Fibroblast of skin of back (primary cell): ENCODE results near the gene SGCA.

Experiments used
- DNase-seq: peaks from one replicate; pipeline ENCODE4 v3.0.0-alpha.2; 2013

The SGCA gene

DNA sequence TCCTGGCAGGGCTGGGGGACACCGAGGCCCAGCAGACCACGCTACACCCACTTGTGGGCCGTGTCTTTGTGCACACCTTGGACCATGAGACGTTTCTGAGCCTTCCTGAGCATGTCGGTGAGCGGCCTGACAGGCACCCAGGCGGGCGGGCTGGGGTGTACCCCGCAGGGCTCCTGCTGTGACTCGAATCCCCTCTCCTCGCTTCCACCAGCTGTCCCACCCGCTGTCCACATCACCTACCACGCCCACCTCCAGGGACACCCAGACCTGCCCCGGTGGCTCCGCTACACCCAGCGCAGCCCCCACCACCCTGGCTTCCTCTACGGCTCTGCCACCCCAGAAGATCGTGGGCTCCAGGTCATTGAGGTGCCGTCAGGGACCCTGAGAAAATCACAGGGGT lies 1.6 kb downstream of the SGCA start:
- no peak for DNase-seq

DNA sequence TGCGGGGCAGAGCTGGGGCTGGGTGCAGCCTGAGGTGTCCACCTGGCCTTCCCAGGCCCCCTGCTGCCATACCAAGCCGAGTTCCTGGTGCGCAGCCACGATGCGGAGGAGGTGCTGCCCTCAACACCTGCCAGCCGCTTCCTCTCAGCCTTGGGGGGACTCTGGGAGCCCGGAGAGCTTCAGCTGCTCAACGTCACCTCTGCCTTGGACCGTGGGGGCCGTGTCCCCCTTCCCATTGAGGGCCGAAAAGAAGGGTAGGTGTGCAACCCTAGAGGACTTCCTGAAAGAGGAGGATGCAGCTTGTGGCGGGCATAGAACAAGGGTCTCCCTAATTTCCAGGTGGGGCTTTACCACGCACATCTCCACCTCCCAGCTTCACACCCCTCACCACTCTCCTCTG lies 2.5 kb downstream of the SGCA start:
- no peak for DNase-seq

DNA sequence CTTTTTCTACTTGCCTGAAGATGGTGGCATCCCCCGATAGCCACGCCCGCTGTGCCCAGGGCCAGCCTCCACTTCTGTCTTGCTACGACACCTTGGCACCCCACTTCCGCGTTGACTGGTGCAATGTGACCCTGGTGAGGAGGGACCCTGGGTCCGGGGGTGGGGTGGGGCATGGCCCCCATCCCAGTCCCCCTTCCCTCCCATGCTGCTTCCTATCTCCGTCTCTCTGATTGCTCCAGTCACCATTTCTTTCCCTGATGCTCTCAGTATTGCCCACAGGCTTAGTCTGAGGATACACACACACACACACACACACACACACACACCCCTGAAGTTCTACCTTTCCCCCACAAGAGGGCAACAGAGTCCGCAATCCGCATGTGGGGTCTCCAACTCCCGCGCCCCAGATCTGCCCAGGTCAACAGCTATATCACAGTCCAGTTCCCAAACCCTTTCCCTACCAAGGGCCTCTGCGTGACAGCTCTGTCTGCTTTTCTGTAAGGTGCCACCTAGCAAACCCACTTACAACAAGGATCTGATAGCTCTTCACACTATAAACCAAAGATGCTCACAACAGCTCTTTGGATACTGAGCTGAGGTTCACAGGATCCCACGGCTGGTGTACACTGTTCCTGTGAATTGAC lies 3.4 kb downstream of the SGCA start:
- DNase-seq = peak; percentile 74

DNA sequence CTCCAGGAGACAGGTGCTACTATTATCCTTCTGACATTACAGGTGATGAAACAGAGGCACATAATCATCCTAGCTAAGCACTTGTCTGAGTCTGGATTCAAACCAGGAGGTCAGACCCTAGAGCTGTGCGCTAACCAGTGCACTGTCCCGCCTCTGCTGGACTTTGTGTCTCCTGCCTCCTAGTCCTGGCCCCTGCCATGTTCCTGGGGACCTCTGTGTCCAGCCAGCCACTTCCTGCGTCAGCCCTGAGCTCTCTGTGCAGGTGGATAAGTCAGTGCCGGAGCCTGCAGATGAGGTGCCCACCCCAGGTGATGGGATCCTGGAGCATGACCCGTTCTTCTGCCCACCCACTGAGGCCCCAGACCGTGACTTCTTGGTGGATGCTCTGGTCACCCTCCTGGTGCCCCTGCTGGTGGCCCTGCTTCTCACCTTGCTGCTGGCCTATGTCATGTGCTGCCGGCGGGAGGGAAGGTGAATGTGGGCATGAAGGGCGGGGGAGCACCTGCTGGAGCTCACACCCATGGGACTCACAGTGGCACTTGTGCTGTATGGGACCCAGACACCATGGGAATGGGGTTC lies 4.2 kb downstream of the SGCA start:
- no peak for DNase-seq

DNA sequence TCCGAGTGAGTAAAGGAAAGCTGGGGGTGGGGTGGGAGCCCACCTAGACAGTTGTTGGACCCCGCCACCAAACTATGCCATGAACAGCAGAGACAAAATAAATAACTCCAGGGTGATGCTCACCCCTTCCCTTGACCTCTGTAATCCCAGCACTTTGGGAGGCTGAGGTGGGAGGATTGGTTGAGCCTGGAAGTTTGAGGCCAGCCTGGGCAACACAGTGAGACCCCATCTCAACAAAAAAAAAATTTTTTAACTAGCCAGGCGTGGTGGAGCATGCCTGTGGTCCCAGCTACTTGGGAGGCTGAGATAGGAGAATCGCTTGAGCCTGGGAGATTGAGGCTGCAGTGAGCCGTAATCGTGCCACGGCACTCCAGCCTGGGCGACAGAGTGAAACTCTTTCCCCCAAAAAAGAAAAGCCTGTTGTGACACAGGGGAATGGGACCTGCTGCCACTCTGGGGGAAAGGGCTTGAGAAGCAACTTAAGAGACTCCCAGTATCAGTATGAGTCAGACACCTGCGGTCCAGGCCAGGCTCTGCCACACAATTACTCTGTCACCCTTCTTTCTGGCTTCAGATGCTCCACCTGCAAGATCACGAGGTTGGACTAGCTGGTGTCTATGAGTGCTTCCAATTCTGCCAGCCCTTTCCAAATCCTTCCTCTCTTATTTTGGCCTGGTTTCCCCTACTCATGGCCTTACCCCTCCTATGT lies 5.0 kb downstream of the SGCA start:
- peak; percentile 32 for DNase-seq

DNA sequence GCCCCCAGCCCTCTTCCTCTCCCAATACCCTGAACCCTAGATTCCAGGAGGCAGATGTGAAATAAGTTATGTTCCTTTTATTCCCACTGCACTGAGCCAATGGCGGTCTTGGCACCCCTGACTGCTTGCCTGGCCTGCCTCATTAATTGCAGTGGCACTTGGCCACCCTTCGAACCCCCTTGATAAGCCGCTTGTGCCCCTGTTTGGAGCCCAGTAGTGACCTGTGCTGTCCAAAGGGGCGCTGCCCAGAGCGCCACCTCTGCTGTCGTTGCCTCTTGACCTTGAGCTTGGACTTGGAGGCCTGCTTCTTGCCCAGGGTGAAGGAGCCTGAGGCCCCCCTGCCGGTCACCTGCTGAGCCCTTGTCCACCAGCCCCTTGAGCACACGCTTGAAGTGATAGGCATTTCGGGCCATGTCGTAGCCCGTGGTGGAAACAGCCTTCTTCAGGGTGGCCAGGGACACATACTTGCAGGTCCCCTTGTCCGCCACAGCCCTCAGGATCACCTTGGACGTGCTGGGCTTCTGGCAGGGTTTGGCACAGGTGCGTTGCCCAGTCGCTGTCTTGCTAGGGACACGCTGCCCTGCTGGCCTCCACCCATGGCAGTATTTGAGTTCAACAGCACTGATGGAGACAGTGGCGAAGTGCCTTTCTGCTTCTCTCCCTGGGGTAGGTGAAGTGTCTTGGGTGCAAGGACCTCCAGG lies 5.7 kb downstream of the SGCA start:
- no peak for DNase-seq

DNA sequence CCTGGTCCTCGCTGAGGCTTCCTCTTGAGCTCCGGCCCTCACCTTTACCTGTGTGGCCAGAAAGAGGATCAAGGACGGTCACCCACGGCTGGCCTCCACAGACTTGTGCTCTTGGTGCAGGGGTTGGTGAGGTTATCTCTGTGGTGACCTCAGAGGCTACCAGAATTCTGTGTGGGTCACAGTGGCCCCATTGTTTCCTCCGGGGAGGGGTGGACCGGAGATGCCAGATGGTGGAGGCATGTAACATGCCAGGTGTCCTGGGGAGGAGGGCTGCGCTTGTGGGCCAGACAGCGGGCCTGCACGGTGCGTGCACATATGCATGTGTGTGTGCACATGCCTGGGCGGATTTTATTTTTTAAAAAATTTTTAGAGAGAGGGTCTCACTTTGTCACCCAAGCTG lies 6.3 kb downstream of the SGCA start:
- DNase-seq = no peak

DNA sequence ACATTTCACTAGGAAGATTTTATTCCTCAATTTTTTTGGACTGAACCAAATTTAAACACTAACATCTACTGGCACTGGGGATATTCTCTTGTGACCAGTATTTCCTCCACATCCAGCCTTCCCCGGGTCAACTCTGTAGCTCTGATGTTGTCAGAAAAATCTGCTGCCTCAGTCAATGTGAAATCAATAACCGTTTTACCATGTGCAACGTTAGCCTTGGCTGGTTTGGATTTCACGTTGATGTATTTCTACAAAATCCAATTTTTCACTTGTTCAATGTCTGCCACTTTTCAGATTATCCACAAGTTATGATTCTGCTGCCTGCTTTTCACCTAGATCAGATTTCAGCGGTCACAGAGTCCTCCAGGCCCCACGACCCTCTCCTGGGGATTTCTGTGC lies 7.1 kb downstream of the SGCA start:
- DNase-seq = no peak

DNA sequence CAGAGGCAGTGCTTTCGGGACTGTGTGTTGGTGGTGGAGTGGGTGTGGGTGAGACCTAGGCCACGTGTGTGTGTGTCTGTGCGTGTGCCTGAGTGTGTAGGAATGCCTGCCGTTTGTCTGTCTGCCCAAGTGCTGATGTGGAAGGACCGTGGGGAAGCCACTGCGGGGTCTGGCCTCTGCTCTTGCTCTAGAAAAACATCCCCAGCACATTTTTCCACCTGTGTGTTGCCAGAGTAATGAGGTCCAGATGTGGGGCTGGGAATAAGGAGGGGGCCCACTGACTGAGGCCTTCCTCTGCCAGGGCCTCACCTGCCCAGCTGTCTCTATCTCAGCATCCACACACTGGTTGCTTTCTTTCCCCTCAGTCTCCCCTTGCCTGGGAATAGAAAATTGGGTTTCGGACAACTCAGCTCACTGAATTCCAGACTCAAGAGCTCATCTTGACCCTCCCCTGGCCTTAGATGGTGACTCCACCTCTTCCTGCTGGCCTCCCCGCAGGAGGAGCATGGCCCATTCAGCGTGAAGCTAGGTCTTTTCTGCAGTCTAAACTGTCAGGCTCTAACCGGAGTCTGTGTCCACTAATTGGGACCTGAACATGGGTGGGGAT lies 7.6 kb downstream of the SGCA start:
- DNase-seq = peak; percentile 95

DNA sequence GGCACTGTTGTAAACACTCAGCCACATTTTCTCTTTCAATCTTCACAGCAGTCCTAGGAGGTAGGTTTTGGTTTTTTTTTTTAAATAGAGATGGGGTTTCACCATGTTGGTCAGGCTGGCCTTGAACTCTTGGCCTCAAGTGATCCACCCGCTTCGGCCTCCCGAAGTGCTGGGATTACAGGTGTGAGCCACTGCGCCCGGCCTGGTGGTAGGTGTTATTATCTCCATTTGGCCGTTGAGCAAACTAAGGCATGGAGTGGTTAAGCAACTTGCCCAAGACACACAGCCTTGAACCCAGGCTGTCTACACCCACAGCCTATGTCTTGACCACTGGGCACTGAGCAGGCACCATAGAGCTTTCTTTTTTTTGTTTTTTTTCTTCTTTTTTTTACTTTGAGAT lies 8.6 kb downstream of the SGCA start:
- DNase-seq = no peak

DNA sequence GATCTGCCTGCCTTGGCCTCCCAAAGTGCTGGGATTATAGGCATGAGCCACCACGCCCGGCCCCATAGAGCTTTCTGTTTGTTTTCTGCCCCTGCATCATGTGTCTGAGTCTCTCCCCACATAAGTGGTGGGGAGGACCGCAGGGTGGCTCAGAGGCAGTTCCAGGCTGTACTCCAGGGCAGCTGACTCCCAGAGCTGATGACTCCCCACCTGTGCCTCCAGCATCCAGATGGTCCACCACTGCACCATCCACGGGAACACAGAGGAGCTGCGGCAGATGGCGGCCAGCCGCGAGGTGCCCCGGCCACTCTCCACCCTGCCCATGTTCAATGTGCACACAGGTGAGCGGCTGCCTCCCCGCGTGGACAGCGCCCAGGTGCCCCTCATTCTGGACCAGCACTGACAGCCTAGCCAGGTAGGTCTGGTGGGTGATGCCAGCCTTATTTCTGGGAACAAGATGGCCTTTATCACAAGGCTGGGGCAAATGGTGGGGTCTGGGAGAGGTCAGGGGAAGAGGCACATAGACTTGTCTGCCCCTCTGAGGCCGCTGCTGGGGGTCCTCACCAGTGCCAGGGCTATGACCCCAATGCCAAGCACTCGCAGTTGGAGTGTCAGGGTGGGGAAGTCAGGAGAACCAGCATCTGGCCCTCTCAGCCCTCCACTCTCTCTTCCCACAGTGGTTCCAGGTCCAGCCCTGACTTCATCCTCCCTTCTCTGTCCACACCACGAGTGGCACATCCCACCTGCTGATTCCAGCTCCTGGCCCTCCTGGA lies 9.4 kb downstream of the SGCA start:
- peak; percentile 43 for DNase-seq

DNA sequence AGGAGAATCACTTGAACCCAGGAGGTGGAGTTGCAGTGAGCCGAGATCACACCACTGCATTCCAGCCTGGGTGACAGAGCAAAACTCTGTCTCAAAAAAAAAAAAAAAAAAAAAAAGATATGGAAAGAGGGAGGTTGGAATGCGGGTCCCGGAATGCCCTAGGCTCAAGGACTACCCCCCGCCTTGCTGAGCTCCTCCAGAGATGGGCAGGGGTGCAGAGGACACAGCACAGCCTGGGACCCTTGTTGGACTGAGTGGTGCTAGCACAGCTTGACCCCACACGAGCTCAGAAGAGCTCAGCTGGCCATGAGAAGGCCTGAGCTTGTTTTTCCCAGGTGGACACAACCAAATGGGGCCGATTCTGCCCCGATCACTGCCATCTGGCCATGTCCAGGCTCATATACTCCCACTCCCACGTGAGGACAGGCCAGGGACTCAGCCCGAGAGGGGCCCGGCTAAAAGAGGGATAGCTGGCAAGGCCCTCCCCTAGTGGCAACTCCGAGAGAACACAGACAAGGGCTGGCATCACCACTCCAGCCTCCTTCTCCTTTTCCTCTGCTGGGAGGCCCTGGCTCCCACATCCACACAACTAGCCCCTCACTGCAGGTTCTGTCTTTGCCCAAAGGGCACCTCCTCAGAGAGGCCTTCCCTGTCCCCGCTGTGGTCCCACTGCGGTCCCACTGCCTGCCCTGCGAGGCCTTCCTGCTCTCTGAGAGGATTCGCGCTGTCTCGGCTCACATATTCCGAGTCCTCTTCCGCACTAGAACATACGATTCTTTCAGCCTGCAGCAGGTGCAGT lies 11.0 kb downstream of the SGCA start:
- peak; percentile 69 for DNase-seq

DNA sequence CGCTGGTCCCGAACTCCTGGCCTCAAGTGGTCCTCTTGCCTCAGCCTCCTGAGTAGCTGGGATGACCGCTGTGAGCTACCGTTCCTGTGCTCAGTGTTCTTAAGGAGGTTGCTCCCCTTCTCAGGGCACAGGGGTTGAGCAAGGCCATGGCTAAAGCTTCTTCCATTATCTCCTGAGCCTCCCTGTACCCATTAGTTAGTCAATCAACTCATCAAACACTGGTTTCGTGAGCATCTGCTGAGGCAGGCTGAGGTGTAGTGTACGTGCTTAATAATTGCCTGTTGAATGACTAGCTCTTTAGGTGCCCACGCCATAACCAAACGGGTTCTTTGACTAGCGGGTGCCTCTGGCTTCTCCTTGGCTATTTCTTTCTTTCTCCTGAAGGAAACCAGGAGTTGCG lies 11.7 kb downstream of the SGCA start:
- DNase-seq = no peak

DNA sequence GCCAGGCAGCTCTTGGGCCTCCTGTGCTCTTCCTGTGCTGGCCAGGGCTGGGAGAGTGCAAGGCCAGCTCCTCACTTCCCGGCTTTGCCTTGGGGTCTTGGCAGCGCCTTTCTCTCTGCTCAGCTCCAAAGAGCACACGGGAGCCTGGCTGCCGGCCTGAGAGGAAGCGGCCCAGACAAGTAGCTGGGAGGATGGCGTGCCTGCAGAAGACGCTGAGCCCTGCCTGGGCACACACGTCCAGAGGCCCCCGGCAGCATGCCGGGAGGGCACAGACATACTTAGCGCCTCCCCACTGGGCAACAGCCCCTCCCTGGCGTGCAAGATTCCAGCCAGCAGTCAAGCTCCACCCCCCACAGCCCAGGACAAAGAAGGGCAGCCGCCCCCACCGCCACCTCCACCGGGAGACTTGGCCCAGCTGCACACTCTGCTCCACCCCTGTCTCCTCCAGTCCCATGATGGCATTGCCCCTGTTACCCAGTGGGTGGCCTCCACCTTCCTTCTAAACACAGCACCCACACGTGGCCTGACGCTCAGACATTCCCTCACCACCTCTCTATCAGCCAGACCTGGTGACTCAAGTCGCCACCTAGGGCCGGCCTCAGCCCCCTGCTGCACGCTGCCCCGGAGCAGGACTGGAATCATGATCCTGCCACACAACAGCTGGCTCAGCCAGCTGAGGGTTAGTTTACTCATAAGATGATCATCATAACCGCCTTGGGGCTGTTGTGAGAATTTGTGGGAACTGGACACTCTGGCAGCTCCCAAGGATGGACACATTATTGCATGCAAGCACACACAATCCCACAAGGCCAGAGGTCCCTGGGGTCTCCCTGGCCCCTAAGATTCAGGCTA lies 12.4 kb downstream of the SGCA start:
- DNase-seq = peak; percentile 99

DNA sequence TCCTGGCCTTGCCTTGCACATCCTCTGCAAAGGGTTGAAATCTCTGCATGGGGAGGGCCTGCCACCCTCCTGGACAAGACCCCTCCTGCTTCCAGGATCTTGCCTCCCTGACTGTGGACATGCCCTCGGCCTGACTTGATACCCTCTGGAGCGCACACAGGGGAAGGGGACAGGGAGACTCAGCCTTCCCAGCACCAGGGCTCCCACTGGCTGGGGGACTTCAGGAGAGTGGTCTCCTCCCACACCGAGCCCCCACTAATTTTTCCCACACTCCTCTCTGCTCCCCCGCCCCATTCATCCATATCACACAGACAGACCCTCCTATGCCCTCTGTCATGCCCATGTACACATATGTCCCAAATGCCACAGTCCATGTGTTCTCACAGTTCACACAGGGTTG lies 14.3 kb downstream of the SGCA start:
- peak; percentile 46 for DNase-seq

DNA sequence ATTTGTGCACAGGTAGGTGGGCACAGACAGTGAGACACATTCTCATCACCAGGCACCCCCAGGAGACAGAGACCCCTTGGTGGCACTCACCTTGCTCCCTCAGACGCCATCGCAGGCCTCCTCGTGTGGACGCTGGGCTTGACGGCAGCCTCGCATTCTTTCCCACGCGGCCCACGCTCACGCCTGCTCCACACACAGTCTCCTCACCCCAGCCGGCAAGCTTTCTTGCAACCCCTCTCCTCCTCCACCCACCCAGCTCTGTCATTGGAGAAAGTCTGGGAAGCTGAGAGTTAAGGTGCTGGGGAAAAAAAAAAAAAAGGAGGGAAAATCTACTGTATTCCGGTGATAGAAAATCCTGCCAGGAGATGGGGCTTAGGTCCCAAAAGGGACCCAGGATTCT lies 14.8 kb downstream of the SGCA start:
- DNase-seq = peak; percentile 41

DNA sequence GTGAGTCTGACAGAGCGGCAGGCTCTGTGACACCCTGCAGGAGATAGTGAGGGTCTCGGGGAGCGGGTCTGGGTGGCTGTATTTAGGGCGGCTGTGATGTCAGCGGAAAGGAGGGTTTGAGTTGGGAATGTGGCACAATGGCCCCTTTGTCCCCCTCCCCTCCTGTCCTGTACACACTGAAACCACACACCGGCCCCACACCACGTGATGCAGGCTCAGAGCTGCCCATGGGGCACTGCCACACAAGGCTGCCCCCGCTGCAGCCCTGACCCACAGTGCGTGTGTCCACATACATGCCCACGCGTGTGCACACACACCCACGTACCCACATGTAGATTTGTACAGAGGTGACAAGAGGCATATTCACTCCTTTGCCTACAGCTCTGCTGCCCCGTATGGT lies 15.3 kb downstream of the SGCA start:
- no peak for DNase-seq

DNA sequence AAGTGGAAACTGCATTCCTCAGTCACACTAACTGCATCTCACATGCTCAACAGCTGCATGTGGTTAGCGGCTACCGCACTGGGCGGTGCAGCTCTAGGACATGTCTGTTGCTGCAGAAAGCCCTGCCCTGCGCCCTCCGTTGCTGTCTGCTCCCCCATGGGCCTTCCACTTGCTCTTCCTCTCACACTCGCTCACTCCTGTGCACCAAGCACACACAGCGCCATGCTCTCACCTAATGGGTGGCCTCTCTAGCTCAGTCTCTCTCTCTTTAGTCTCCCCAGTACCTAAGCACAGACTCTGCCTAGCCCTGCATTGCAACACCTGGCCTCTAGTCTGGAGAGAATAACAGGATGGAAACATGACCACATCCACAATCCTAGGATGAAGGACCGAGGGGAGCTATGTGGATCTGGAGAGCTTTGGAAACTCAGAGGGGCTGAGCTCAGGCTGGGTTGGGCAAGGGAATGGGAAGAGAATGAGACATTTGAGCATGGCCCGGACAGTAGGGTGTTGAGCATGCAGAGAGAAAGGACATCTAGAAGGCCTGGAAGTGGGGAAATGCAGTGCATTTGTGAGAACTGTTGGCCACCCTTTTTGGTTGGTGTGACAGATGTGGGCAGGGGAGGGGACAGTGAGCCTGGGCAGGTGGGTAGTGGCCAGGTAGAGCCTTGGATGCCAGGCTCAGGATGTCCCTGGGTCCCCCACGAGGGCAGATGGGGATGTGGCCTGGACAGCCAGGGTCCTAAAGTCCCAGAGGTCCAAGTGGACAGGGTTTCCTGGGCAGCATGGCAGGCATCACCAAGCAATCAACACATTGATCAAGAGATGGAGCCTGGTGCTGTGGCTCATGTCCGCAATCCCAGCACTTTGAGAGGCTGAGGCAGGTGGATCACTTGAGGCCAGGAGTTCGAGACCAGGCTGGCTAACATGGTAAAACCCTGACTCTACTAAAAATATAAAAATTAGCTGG lies 16.1 kb downstream of the SGCA start:
- peak; percentile 79 for DNase-seq

DNA sequence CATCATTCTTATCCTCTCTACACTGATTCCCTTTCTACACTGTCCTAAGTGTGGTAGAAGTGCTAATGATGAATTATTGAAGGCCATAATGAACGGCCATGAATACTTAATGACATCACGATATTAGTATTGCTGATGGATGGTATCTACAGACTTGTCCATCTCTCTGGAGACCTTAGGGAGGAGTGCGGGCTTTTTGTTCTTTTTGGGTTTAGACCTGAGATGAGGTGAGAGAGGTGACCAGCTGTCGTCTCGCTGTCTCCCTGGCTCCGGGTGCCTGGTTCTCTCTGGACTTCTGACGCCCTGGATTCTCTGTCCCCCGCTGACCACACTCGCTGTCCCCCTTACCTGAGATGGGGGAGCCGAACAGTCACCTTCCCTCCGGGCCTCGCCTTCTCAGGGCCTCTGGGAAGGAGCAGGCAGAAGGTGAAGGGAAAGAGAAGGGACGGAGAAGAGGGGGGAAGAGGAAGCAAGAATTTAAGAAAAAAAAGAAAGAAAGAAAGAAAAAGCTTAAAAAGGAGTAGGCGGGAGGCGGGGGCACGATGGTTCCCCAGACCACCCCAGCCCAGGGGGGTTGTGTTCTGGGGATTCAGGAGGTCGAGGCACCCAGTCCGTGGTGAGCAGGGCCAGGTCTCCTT lies 17.1 kb downstream of the SGCA start:
- DNase-seq = peak; percentile 66
